Lower leg skin (tissue), 3 donors: ENCODE measurements around the gene GMEB1.

Experiments used
- POLR2A ChIP-seq, 2 donors: fragments of 450-650 bp; IDR thresholded peaks; one replicate each; pipeline ENCODE4 v1.6.1; 2016 to 2017; ENCODE audit warnings: antibody characterized with exemption in 2 of 2, mild to moderate bottlenecking in 1 of 2, moderate library complexity in 1 of 2
- TF ChIP-seq, protein P1 (sequence below), 3 donors: fragments of 450-650 bp; IDR thresholded peaks; one replicate each; pipeline ENCODE4 v1.5.1; 2016; ENCODE audit warnings: antibody characterized with exemption in 3 of 3, mild to moderate bottlenecking in 3 of 3, moderate library complexity in 2 of 3

- TF ChIP-seq, protein P1, sequence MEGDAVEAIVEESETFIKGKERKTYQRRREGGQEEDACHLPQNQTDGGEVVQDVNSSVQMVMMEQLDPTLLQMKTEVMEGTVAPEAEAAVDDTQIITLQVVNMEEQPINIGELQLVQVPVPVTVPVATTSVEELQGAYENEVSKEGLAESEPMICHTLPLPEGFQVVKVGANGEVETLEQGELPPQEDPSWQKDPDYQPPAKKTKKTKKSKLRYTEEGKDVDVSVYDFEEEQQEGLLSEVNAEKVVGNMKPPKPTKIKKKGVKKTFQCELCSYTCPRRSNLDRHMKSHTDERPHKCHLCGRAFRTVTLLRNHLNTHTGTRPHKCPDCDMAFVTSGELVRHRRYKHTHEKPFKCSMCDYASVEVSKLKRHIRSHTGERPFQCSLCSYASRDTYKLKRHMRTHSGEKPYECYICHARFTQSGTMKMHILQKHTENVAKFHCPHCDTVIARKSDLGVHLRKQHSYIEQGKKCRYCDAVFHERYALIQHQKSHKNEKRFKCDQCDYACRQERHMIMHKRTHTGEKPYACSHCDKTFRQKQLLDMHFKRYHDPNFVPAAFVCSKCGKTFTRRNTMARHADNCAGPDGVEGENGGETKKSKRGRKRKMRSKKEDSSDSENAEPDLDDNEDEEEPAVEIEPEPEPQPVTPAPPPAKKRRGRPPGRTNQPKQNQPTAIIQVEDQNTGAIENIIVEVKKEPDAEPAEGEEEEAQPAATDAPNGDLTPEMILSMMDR (IDR thresholded peaks at IDR 0.05), result no peak
- no peak for TF ChIP-seq POLR2A (IDR thresholded peaks at IDR 0.05)
These were observed 12.2 kb upstream of the GMEB1 start for GRCh38 chr1:28656335-28656734.
